ENCODE data around the gene TATDN3.

DNA sequence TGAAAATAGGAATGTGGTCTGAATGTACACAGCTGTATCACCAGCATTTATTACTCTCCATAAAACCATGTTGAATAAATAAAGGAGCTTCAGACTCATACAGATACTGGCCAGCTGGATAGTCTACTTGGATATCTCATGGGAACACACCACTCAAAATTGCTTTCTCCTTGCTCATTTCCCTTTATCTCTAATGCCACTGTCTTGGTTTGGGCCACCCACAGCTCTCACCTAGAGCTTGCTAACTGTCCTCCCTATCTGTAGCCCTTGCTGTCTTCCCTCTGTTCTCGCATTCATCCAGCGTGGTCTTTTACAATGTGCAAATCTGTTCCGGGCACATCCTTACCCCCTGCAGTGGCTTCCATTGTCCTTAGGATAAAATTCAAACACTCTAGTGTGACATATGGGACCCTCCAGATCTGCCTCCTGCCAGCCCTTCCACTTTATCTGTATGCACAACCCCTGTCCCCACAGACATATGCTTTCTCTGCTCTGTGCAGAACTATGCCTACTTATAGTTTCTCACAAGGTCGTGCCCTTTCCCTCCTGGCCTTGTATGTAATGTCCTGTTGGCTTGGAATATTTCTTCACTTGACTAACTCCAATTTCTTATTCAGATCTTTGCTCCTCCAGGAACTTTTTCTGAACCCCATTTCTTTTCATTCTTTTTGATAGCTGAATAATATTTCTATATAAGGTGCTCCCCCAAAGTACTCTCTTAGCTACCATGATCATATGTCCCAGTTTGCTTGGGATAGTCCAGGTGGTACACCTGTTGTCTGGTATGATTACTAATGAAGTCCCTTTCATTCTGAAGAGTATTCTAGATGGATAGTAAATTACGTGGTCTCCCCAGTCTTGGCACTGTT is 69.3 kb downstream of the TATDN3 start:
- TF ChIP-seq, protein P1, sequence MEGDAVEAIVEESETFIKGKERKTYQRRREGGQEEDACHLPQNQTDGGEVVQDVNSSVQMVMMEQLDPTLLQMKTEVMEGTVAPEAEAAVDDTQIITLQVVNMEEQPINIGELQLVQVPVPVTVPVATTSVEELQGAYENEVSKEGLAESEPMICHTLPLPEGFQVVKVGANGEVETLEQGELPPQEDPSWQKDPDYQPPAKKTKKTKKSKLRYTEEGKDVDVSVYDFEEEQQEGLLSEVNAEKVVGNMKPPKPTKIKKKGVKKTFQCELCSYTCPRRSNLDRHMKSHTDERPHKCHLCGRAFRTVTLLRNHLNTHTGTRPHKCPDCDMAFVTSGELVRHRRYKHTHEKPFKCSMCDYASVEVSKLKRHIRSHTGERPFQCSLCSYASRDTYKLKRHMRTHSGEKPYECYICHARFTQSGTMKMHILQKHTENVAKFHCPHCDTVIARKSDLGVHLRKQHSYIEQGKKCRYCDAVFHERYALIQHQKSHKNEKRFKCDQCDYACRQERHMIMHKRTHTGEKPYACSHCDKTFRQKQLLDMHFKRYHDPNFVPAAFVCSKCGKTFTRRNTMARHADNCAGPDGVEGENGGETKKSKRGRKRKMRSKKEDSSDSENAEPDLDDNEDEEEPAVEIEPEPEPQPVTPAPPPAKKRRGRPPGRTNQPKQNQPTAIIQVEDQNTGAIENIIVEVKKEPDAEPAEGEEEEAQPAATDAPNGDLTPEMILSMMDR (conservative IDR thresholded peaks at IDR 0.05; ENCODE audit: low read depth, low read length) = no peak
- no peak for TF ChIP-seq EZH2 (IDR thresholded peaks at IDR 0.05; ENCODE audit: borderline replicate concordance, low read depth, low read length, poor library complexity, severe bottlenecking)

All from A673 (cell line).